Activated CD4-positive, alpha-beta T cell treated with anti-CD3 and anti-CD28 coated beads, Interleukin-2, amount 50 U/mL, for 48 hours (primary cell): ENCODE results near the gene S100A6.
A peak's percentile ranks its signal among the peaks of the same experiment; 100 is the strongest.
"Not testable (repeated sequence)": the region's sequence is repeated elsewhere in the genome, so short reads cannot be mapped to it uniquely, and the experiment has no call there.

Source experiments
- DNase-seq, 2 experiments: peaks; one replicate each; pipeline ENCODE4 v3.0.0-alpha.2; 2020

Gene S100A6

GRCh38 chr1:153563483-153563901 lies 27.7 kb upstream of the S100A6 start:
- no peak for DNase-seq

- DNase-seq = not testable (repeated sequence)
These were observed 26.2 kb upstream of the S100A6 start for GRCh38 chr1:153562021-153562420.

GRCh38 chr1:153561466-153561985 lies 25.7 kb upstream of the S100A6 start:
- DNase-seq = no peak

- no peak for DNase-seq
These were observed 25.1 kb upstream of the S100A6 start for GRCh38 chr1:153560771-153561465.

GRCh38 chr1:153560241-153560640 lies 24.4 kb upstream of the S100A6 start:
- DNase-seq = no peak

- DNase-seq = no peak
These were observed 22.1 kb upstream of the S100A6 start for GRCh38 chr1:153557877-153558276.

- no peak for DNase-seq
These were observed 20.6 kb upstream of the S100A6 start for GRCh38 chr1:153556348-153556747.

GRCh38 chr1:153553830-153554541 lies 18.2 kb upstream of the S100A6 start:
- no peak for DNase-seq

GRCh38 chr1:153553096-153553495 lies 17.3 kb upstream of the S100A6 start:
- DNase-seq = no peak

- DNase-seq = no peak
These were observed 16.5 kb upstream of the S100A6 start for GRCh38 chr1:153552335-153552734.

GRCh38 chr1:153550827-153551500 lies 15.2 kb upstream of the S100A6 start:
- no peak for DNase-seq

GRCh38 chr1:153550398-153550758 lies 14.6 kb upstream of the S100A6 start:
- no peak for DNase-seq

- DNase-seq = no peak
These were observed 14.1 kb upstream of the S100A6 start for GRCh38 chr1:153549741-153550397.

- no peak for DNase-seq
These were observed 13.2 kb upstream of the S100A6 start, which contains the start of gene S100A3 for GRCh38 chr1:153548722-153549688. Gene S100A3 (minus strand): TSS chr1:153549258. CDS start chr1:153548485, 773 bp downstream.

GRCh38 chr1:153547560-153548551 lies 12.1 kb upstream of the S100A6 start:
- no peak for DNase-seq

- no peak for DNase-seq
These were observed 11.2 kb upstream of the S100A6 start for GRCh38 chr1:153546796-153547559.

- no peak for DNase-seq
These were observed 10.6 kb upstream of the S100A6 start for GRCh38 chr1:153546371-153546770.

- DNase-seq = peak; percentile 96 to 98
These were observed 9.6 kb upstream of the S100A6 start, which contains the start of gene S100A4 for GRCh38 chr1:153545067-153546055. Gene S100A4 (minus strand): TSS chr1:153545806. CDS start chr1:153544794, 1,012 bp downstream.
